HG03196 (cell line): Measurements from ENCODE around the gene METRN.
A peak's percentile ranks its signal among the peaks of the same experiment; 100 is the strongest.

Source experiments
- ATAC-seq: cut with Tn5 transposase; IDR thresholded peaks from one replicate; pipeline ENCODE4 v1.9.1; 2021; ENCODE audit not compliant: unreplicated experiment

Gene METRN

GRCh38 chr16:677316-678190 is 37.4 kb upstream of the METRN start:
- ATAC-seq = no peak

DNA sequence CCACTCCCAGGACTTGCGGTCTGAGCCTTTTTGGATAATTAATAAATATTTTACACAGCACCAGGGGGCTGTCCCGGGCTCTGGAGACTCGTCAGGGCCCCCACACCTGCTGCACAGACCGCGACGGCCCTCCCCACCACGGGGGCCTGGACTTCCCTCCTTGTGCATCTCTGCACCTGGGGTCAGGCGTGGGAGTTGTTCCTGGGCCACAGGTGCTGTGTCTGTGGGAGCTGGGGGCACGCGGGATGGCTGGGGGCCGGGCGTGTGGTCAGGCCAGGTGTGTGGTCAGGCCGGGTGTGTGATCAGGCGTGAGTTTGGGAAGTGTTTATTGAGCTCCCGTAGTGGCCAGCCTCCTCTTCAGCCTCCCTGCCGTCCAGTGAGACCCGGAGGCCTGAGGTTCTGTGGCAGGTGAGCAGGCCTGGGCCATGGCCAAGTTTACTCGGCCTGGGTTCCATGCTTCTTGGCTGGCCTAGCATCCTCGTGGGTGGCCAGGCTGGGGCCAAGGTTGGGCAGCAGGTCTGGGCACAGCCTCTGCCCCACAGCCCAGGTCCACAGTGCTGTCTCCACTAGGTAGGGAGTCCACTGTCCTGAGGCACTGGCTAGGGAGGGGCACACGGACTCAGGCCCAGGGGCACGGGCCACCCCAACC is 36.6 kb upstream of the METRN start:
- ATAC-seq = no peak

GRCh38 chr16:678858-679813 is 35.8 kb upstream of the METRN start:
- no peak for ATAC-seq

DNA sequence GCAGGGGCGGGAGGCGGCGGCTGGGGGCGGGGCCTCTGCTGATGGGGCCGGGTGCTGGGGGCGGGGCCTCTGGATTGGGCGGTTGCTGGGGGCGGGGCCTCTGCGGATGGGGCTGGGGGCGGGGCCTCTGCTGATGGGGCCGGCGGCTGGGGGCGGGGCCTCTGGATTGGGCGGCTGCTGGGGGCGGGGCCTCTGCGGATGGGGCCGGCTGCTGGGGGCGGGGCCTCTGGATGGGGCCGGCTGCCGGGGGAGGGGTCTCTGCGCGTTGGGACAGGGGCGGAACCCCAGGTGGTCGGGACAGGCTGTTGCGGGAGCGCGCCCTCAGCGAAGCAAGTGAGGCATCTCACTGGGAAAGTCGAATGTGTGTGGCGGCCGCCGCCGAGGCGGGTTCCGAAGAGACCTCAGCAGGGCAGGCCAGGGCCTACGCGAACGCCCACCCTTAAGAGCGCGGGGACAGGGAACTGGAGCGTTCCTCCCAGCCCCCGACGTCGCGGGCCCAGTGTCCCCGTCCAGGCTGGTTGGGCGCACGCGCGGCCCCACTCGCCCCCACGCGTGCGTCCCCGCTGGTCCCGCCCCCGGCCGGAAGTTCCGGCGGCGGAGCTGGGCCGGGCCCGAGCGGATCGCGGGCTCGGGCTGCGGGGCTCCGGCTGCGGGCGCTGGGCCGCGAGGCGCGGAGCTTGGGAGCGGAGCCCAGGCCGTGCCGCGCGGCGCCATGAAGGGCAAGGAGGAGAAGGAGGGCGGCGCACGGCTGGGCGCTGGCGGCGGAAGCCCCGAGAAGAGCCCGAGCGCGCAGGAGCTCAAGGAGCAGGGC is 34.9 kb upstream of the METRN start, which contains the start of gene STUB1:
Gene STUB1, plus strand, starts transcription at position 597 of the 811 bp plus-strand sequence. Its CDS starts 116 bp downstream, at position 713.
- ATAC-seq = peak; percentile 28

GRCh38 chr16:680625-680945 is 34.3 kb upstream of the METRN start:
- ATAC-seq = no peak

DNA sequence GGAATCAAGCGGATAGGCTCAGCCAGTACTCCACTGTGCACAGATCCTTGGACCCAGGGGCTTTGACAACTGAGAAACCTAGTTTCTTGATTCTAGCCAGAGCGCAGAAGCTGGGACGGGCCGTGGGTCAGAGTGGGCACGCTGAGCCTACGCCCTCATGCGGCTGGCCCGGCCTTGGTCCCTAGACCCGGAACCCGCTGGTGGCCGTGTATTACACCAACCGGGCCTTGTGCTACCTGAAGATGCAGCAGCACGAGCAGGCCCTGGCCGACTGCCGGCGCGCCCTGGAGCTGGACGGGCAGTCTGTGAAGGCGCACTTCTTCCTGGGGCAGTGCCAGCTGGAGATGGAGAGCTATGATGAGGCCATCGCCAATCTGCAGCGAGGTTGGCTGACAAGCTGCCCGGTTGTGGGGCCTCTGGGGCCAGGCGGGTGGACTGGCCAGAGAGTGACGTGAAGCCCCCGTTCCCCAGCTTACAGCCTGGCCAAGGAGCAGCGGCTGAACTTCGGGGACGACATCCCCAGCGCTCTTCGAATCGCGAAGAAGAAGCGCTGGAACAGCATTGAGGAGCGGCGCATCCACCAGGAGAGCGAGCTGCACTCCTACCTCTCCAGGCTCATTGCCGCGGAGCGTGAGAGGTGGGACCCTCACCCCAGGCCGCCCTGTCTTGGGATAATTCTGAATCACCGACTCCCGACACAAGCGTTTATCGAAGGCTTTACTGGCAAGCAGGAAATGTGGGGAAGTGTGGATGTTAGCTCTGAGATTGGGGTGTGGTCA is 33.8 kb upstream of the METRN start:
- no peak for ATAC-seq

DNA sequence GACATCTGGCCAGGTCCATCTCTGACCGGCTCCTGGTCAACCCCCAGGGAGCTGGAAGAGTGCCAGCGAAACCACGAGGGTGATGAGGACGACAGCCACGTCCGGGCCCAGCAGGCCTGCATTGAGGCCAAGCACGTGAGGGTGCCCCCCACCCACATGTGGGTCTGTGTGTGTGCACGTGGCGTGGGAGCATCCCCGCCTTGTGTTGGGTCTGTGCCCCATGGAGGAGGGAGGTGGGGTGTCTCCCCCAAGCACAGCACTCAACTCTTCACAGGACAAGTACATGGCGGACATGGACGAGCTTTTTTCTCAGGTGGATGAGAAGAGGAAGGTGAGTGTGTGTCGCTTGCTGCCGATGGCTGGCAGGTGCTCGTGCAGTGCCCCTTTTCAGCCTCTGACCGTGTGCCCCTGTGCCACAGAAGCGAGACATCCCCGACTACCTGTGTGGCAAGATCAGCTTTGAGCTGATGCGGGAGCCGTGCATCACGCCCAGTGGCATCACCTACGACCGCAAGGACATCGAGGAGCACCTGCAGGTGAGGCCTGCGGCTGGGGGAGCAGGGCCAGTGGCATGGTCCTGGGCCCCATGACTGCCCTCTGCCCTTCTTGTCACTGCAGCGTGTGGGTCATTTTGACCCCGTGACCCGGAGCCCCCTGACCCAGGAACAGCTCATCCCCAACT is 33.0 kb upstream of the METRN start:
- no peak for ATAC-seq

DNA sequence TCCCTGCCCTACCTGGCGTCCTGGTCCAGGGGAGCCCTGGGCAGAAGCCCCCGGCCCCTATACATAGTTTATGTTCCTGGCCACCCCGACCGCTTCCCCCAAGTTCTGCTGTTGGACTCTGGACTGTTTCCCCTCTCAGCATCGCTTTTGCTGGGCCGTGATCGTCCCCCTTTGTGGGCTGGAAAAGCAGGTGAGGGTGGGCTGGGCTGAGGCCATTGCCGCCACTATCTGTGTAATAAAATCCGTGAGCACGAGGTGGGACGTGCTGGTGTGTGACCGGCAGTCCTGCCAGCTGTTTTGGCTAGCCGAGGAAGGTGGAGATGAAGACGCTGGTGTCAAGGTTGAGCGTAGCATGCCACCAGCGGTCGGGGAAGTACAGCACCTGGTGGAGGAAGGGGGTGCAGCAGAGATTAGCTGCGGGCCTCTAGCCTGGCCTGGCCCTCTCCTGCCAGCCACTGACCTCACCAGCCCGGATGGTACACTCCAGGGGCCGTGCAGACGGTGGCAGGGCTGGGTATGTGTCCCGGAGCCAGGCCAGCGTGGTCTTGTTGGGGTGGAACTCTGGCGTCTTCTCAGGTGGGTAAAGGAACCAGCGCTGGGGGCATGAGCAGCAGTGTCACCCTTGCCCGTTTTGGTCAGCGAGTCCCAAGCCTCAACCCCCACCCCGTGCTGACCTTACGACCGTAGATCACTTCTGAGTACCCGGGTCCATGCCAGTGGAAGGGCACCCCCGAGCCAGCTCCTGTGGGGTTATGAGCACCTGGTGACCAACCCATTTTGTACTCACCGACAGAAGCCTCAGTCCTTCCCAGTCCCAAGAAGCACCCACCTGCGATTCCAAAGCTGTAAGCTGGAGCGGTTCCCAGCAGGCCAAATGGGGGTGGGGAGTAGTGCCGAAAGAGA is 32.2 kb upstream of the METRN start:
- no peak for ATAC-seq

DNA sequence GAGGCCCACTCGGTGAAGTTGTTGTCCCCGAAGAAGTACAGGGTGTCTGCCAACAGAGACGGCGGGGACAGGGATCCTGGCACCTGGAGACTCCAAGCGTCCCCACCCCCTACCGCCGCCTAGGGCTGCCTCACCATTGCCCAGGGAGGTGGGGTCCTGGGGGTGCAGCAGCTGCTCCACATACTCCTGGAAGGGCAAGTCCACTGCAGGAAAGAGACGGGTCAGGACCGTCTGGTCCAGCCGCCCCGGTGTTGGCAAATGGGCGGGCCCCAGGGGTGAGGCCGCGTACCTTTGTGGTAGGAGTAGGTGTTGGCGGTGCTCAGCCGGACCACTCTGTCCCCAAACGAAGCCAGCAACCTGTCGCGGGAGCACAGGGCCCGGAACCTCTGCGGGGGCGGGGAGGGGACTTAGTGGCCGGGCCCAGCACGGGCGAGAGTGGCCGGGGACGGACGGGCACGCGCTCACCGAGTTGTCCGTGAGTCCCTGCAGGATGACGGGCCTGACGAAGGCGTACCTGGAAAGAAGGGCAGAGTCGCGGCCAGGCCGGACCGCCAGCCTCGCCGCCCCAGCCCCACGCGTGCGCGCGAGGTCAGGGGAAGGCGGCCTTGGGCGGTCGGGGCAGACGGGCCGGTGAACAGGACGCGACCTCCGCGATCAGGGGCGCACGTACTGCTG is 31.4 kb upstream of the METRN start:
- no peak for ATAC-seq

- ATAC-seq = peak; percentile 57
Observed at GRCh38 chr16:684071-684794, 30.7 kb upstream of the METRN start, which contains the start of gene JMJD8. JMJD8 (minus strand) TSS chr16:684334; CDS start chr16:684319, 15 bp downstream.

GRCh38 chr16:684961-685696 is 29.8 kb upstream of the METRN start:
- ATAC-seq = no peak

DNA sequence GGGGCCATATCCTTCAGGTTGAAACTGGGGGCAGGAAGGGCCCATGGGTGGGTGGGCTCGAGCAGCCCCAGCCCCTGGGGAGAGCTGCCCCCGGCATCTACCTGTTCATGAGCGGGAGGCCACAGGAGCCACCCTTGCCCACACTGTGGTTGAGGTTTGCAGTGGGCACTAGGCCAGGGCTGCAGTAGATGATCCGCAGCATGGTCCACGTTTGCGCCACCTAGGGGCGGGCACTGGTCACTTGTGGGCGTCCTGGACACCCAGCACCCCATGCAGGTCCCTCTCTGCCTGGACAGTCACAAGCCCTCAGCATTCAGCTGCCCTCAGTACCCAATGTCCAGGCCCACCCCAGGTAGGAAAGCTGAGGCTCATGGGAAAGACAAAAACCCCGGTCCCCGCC is 29.0 kb upstream of the METRN start:
- ATAC-seq = no peak

DNA sequence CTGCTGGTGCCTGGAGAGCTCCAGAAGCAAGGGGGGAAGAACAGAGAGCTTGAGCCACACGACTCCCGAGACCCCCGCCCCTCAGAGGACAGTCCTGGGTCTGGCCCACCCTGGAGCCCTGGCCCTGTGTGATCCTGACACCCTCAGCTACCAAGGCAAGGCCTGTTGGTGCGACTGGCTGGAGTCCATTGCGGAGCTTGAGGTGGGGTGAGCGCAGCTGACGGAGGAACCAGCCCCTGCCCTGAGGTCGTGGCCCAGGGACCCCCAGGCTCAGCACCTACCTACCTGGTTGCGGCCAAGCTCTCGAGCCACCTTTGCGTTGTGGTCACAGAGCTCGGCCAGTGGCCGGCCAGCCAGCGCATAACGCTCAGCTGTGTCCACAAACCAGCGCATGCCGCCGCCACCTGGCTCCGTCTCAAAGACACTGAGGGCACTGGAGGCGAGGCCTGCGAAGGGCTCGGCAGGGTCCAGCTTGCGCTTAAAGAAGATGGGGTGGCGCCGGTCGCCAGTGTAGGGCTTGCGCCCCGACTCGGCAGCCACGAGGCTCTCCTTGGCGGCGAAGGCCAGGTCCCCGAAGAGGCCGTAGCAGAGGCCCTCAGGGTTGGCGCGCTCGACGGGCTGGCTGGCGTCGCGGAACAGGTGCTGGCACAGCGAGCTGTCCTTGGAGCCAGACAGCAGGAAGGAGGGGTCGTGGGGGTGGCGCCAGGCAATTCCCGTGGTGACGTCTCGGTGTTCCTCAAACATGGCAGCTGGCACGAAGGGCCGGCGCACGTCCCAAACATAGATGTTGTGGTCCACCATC is 28.3 kb upstream of the METRN start:
- no peak for ATAC-seq

- no peak for ATAC-seq
Observed at GRCh38 chr16:687499-687898, 27.4 kb upstream of the METRN start.

- no peak for ATAC-seq
Observed at GRCh38 chr16:689175-689897, 25.6 kb upstream of the METRN start.
